Gastroesophageal sphincter (tissue), 3 donors: ENCODE data around the gene FBXO44.

Source experiments
- POLR2A ChIP-seq, 2 donors: fragments of 450-650 bp; IDR thresholded peaks; one replicate each; pipeline ENCODE4 v1.6.1; 2017; ENCODE audit warnings: antibody characterized with exemption in 2 of 2, mild to moderate bottlenecking in 2 of 2, moderate library complexity in 1 of 2
- TF ChIP-seq, protein P1 (sequence below), 4 experiments: fragments of 200-600 bp in 2 of 4; fragments of 450-650 bp in 2 of 4; sonication (generic) in 1 of 4; IDR thresholded peaks; one replicate each; pipeline ENCODE4 v1.5.1; 2017 to 2019; ENCODE audit warnings: antibody characterized with exemption in 4 of 4, mild to moderate bottlenecking in 2 of 4, moderate library complexity in 2 of 4

DNA sequence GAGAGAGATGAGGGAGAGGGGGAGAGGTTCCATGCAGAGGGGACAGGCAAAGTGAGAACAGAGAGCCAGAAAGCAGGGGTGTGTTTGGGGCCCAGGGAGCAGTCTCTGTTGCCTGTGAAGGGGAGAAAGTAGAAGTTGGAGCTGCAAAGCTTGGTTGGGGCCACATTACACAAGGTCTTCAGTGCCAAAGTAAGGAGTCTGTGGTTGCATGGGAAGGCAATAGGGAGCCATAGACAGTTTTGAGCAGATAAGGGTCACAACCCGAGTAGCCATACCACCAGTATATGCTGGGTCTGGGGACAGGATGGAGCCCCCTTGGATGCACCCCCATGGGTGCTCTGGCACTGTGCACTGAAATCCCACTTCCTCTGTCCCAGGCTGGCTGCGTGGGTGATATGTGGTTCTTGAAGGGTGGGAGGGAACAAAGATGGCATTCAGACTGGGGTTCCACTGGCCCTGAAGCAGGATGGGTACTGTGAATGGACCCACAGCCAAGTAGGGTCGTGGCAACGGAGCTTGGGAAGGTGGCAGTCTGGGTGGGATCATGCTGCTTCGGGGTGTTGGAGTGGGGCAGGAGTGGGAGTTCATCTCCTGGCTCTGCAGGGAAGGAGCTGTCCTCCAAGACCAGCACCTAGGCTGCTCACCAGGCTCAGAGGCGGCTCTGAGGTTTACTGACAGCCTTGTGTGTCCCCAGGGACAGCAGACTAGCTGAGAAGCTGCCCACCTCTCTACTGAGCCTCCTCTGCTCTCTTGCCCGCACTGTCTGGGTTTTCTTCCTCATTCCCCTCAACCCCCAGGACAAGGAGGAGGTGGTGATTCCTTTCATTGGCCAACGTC, 48.9 kb downstream of the FBXO44 start:
- TF ChIP-seq, protein P1, sequence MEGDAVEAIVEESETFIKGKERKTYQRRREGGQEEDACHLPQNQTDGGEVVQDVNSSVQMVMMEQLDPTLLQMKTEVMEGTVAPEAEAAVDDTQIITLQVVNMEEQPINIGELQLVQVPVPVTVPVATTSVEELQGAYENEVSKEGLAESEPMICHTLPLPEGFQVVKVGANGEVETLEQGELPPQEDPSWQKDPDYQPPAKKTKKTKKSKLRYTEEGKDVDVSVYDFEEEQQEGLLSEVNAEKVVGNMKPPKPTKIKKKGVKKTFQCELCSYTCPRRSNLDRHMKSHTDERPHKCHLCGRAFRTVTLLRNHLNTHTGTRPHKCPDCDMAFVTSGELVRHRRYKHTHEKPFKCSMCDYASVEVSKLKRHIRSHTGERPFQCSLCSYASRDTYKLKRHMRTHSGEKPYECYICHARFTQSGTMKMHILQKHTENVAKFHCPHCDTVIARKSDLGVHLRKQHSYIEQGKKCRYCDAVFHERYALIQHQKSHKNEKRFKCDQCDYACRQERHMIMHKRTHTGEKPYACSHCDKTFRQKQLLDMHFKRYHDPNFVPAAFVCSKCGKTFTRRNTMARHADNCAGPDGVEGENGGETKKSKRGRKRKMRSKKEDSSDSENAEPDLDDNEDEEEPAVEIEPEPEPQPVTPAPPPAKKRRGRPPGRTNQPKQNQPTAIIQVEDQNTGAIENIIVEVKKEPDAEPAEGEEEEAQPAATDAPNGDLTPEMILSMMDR (IDR thresholded peaks at IDR 0.05): no peak
- no peak for TF ChIP-seq POLR2A (IDR thresholded peaks at IDR 0.05)
